Smooth muscle cell (in vitro differentiated cells): ENCODE results near the gene PDC. TPM values are rescaled to one million over a fixed set of nuclear protein-coding genes. Genes with fewer than 3 reads are reported as not detected.

Experiments
- DNase-seq: peaks from one replicate; lab custom pipeline; 2025; ENCODE audit not compliant: unreplicated experiment; lab: John Stamatoyannopoulos, UW
- H2AFZ ChIP-seq: fragments of 200-600 bp; sonication (generic); 2 replicates; pipeline ENCODE4 v1.6.0; 2016; ENCODE audit warnings: antibody characterized with exemption, low read depth, mild to moderate bottlenecking
- H3F3A ChIP-seq: fragments of 200-600 bp; sonication (generic); 2 replicates; pipeline ENCODE4 v1.6.0; 2017; ENCODE audit warnings: antibody characterized with exemption, low read depth
- H3K27ac ChIP-seq: fragments of 200-600 bp; sonication (generic); 2 replicates; pipeline ENCODE4 v1.5.1; 2016; ENCODE audit warnings: low read depth, mild to moderate bottlenecking
- H3K27me3 ChIP-seq: fragments of 200-600 bp; sonication (generic); 2 replicates; pipeline ENCODE4 v1.6.1; 2016; ENCODE audit warnings: low read depth, mild to moderate bottlenecking
- H3K36me3 ChIP-seq: fragments of 200-600 bp; sonication (generic); 2 replicates; pipeline ENCODE4 v1.5.1; 2016; ENCODE audit warnings: low read depth
- H3K4me1 ChIP-seq: fragments of 200-600 bp; sonication (generic); 2 replicates; pipeline ENCODE4 v1.5.1; 2016; ENCODE audit warnings: low read depth
- H3K4me2 ChIP-seq: fragments of 200-600 bp; sonication (generic); 2 replicates; pipeline ENCODE4 v1.6.0; 2016; ENCODE audit warnings: mild to moderate bottlenecking
- H3K4me3 ChIP-seq: fragments of 200-600 bp; sonication (generic); 2 replicates; pipeline ENCODE4 v1.5.1; 2016; ENCODE audit warnings: mild to moderate bottlenecking
- H3K79me2 ChIP-seq: fragments of 200-600 bp; sonication (generic); 2 replicates; pipeline ENCODE4 v1.6.0; 2016; ENCODE audit warnings: low read depth, mild to moderate bottlenecking
- H3K9ac ChIP-seq: fragments of 200-600 bp; sonication (generic); 2 replicates; pipeline ENCODE4 v1.6.0; 2016; ENCODE audit warnings: low read depth
- H3K9me3 ChIP-seq: fragments of 200-600 bp; sonication (generic); replicated peaks from 2 replicates; pipeline ENCODE4 v1.5.1; 2016; ENCODE audit warnings: low read depth
- H4K20me1 ChIP-seq: fragments of 200-600 bp; sonication (generic); 2 replicates; pipeline ENCODE4 v1.6.0; 2016; ENCODE audit warnings: low read depth
- CTCF ChIP-seq: fragments of 200-600 bp; sonication (generic); IDR thresholded peaks from 2 replicates; pipeline ENCODE4 v1.5.1; 2017; ENCODE audit warnings: borderline replicate concordance, mild to moderate bottlenecking, antibody characterized with exemption; ENCODE audit not compliant: insufficient read depth, poor library complexity, severe bottlenecking
- WGBS: methylation state at CpG from one replicate; pipeline ENCODE4 v1.1.7; 2016; ENCODE audit warnings: low lambda C conversion rate; 5-methylcytosine and 5-hydroxymethylcytosine counted together
- polyA plus RNA-seq: library from polyadenylated mRNA; unstranded; fragments of >200 nt; fragmentation: Nextera tagmentation; extraction: Ambion mirVana; gene quantifications from 2 replicates; pipeline ENCODE4 v1.2.1, GENCODE V29; 2016
- total RNA-seq: library from RNA; depleted of rRNA; stranded (reverse); fragments of >200 nt; gene quantifications from 2 replicates; pipeline ENCODE4 v1.2.3, GENCODE V29; 2014

Gene PDC
- total and polyA plus RNA-seq, 2 experiments from 2014 or later: not detected

- no peak for DNase-seq
- no peaks in the 10 kb centered on the region for H3F3A ChIP-seq
- H3K36me3 ChIP-seq: no peaks in the 10 kb centered on the region
- 49% methylated on average over 3 of the region's 3 CpGs for WGBS
- no peaks in the 10 kb centered on the region for H3K9me3 ChIP-seq
- no peak overlapping the region for H2AFZ ChIP-seq
- no peak for TF ChIP-seq CTCF
- no peaks in the 10 kb centered on the region for H3K4me1 ChIP-seq
- peak overlapping the region; percentile 34 for H3K9ac ChIP-seq
- H4K20me1 ChIP-seq: no peaks in the 10 kb centered on the region
- peak overlapping the region; percentile 78 for H3K27ac ChIP-seq
- H3K27me3 ChIP-seq: no peaks in the 10 kb centered on the region
- H3K4me3 ChIP-seq: no peak overlapping the region
- H3K4me2 ChIP-seq: no peak overlapping the region
- no peaks in the 10 kb centered on the region for H3K79me2 ChIP-seq
Measured at GRCh38 chr1:186440584-186440983, 20.3 kb downstream of the PDC start.

- no peak overlapping the region for H2AFZ ChIP-seq
- H4K20me1 ChIP-seq: no peaks in the 10 kb centered on the region
- no peak for TF ChIP-seq CTCF
- H3K4me3 ChIP-seq: no peak overlapping the region
- no peaks in the 10 kb centered on the region for H3K79me2 ChIP-seq
- no peaks in the 10 kb centered on the region for H3K4me1 ChIP-seq
- H3F3A ChIP-seq: no peaks in the 10 kb centered on the region
- WGBS: 89% methylated on average over 5 of the region's 5 CpGs
- no peak overlapping the region for H3K4me2 ChIP-seq
- DNase-seq: no peak
- no peaks in the 10 kb centered on the region for H3K36me3 ChIP-seq
- no peaks in the 10 kb centered on the region for H3K9me3 ChIP-seq
- no peak overlapping the region for H3K27ac ChIP-seq
- no peaks in the 10 kb centered on the region for H3K27me3 ChIP-seq
- H3K9ac ChIP-seq: no peak overlapping the region
Measured at GRCh38 chr1:186438567-186438966, 22.3 kb downstream of the PDC start.

GRCh38 chr1:186435336-186435735, 25.6 kb downstream of the PDC start:
- no peaks in the 10 kb centered on the region for H4K20me1 ChIP-seq
- H2AFZ ChIP-seq: no peak overlapping the region
- H3K27me3 ChIP-seq: no peaks in the 10 kb centered on the region
- no peaks in the 10 kb centered on the region for H3K4me1 ChIP-seq
- DNase-seq: no peak
- no peak overlapping the region for H3K4me2 ChIP-seq
- no peak overlapping the region for H3K4me3 ChIP-seq
- H3K9ac ChIP-seq: no peak overlapping the region
- H3F3A ChIP-seq: no peaks in the 10 kb centered on the region
- WGBS: 72% methylated on average over 1 of the region's 1 CpG
- no peaks in the 10 kb centered on the region for H3K36me3 ChIP-seq
- H3K9me3 ChIP-seq: no peaks in the 10 kb centered on the region
- H3K27ac ChIP-seq: no peak overlapping the region
- no peaks in the 10 kb centered on the region for H3K79me2 ChIP-seq
- no peak for TF ChIP-seq CTCF

GRCh38 chr1:186429017-186429416, 31.9 kb downstream of the PDC start:
- Histone ChIP-seq H3K27me3 (no peaks in the 10 kb centered on the region), H3K27ac (no peak overlapping the region), H3K79me2 (no peaks in the 10 kb centered on the region), H3F3A (no peaks in the 10 kb centered on the region), H3K9ac (no peak overlapping the region), H3K9me3 (no peaks in the 10 kb centered on the region), H3K4me3 (no peak overlapping the region), H3K4me2 (no peak overlapping the region), H2AFZ (no peak overlapping the region), H3K4me1 (no peaks in the 10 kb centered on the region), H3K36me3 (no peaks in the 10 kb centered on the region), H4K20me1 (no peaks in the 10 kb centered on the region)
- no peak for DNase-seq
- 83% methylated on average over 3 of the region's 3 CpGs for WGBS
- no peak for TF ChIP-seq CTCF
